ENCODE measurements around the gene BAG1.

Gene BAG1

DNA sequence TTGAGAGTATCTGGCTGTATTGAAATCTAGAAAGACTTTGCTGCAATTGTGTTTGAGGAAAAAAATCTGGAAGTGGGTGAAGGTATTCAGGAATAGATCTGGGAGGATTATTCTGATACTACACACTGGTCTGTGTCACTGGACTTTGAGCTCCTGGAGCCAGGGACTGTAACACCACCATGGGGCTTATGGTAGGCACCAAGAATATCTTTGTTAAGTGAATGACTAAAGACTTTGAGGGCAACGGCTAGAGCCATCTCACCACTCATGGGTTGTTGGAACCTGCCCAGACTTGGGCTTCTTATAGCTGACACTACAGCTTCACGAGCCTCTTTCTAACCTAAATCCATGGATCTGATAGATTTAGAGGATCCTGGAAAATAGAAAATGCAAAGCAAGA lies 36.0 kb upstream of the BAG1 start:
- DNase-seq (ENCODE audit: low read depth) = no peak
- no peak overlapping the region for H3K4me3 ChIP-seq (ENCODE audit: low read depth, low read length)
- no peak for TF ChIP-seq CTCF (IDR thresholded peaks at IDR 0.05; ENCODE audit: low read depth, low read length, missing control alignments)

DNA sequence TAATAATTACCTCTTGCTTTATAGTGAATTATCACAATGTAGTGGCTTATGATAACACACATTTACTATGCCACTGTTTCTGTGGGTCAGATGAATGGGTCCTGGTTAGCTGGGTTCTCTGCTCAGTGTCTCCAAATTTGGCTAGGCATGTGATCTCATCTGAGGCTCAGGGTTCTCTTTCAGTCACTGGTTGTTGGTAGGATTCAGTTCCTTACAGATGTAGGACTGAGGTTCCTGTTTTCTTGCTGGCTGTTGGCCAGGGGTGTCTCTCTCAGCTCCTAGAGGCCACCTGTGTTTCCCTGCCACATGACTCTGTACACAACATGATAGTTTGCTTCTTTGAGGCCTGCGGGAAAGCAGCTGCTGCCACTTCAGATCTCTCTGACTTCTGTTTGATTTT lies 32.9 kb upstream of the BAG1 start:
- DNase-seq (ENCODE audit: low read depth) = peak; percentile 90
- peak overlapping the region; percentile 0; the same call in 1 of the 2 replicates for H3K4me3 ChIP-seq (ENCODE audit: low read depth, low read length)
- TF ChIP-seq CTCF (IDR thresholded peaks at IDR 0.05; ENCODE audit: low read depth, low read length, missing control alignments) = no peak

- DNase-seq (ENCODE audit: low read depth) = peak; percentile 55
- peak overlapping the region; percentile 41 for H3K4me3 ChIP-seq (ENCODE audit: low read depth, low read length)
- no peak for TF ChIP-seq CTCF (IDR thresholded peaks at IDR 0.05; ENCODE audit: low read depth, low read length, missing control alignments)
Observed at GRCh38 chr9:33295571-33295970, 31.1 kb upstream of the BAG1 start.

DNA sequence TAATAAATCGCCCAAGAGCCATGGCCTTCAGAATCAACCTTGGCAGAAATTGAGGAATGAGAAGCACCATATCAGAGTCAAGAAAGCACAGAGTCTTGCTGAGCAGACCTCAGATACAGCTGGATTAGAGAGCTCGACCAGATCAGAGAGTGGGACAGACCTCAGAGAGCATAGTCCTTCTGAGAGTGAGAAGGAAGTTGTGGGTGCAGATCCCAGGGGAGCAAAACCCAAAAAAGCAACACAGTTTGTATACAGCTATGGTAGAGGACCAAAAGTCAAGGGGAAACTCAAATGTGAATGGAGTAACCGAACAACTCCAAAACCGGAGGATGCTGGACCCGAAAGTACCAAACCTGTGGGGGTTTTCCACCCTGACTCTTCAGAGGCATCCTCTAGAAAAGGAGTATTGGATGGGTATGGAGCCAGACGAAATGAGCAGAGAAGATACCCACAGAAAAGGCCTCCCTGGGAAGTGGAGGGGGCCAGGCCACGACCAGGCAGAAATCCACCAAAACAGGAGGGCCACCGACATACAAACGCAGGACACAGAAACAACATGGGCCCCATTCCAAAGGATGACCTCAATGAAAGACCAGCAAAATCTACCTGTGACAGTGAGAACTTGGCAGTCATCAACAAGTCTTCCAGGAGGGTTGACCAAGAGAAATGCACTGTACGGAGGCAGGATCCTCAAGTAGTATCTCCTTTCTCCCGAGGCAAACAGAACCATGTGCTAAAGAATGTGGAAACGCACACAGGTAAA lies 30.3 kb upstream of the BAG1 start:
- no peak for TF ChIP-seq CTCF (IDR thresholded peaks at IDR 0.05; ENCODE audit: low read depth, low read length, missing control alignments)
- DNase-seq (ENCODE audit: low read depth) = no peak
- peak overlapping the region; percentile 22 for H3K4me3 ChIP-seq (ENCODE audit: low read depth, low read length)

DNA sequence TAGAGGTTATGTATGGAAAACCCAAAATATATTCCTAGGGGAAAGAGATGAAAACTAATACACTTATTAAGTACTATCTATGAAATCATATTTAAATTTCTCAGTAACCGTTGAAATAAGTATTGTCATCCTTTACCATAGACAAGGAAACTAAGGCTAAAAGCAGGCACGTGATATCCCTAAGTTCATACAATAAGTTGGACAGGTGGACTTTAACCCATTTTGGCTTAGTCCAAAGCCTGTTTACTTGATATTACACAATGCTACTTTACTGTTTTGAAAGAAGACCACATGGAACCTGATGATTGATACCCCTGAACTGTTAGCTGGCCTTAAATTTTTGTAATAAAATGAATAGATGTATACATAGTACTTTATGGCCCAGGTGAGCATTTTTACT lies 29.3 kb upstream of the BAG1 start:
- no peak overlapping the region for H3K4me3 ChIP-seq (ENCODE audit: low read depth, low read length)
- TF ChIP-seq CTCF (IDR thresholded peaks at IDR 0.05; ENCODE audit: low read depth, low read length, missing control alignments) = no peak
- DNase-seq (ENCODE audit: low read depth) = no peak

GRCh38 chr9:33291901-33292300 lies 27.4 kb upstream of the BAG1 start:
- no peak for DNase-seq (ENCODE audit: low read depth)
- H3K4me3 ChIP-seq (ENCODE audit: low read depth, low read length) = no peak overlapping the region; the same call in 1 of the 2 replicates
- no peak for TF ChIP-seq CTCF (IDR thresholded peaks at IDR 0.05; ENCODE audit: low read depth, low read length, missing control alignments)

- TF ChIP-seq CTCF (IDR thresholded peaks at IDR 0.05; ENCODE audit: low read depth, low read length, missing control alignments) = no peak
- DNase-seq (ENCODE audit: low read depth) = no peak
- H3K4me3 ChIP-seq (ENCODE audit: low read depth, low read length) = peak overlapping the region; percentile 93
Observed at GRCh38 chr9:33291031-33291397, 26.5 kb upstream of the BAG1 start.

Measured in GM12864 (cell line).